Measurements from ENCODE around the gene PRG2.
"Not testable (repeated sequence)": the region's sequence is repeated elsewhere in the genome, so short reads cannot be mapped to it uniquely, and the experiment has no call there.

PRG2 gene

GRCh38 chr11:57419146-57419545, 28.7 kb upstream of the PRG2 start:
- no peak for DNase-seq (ENCODE audit: low spot score)

- DNase-seq (ENCODE audit: low spot score) = no peak
Measured at GRCh38 chr11:57418131-57418530, 27.7 kb upstream of the PRG2 start.

- no peak for DNase-seq (ENCODE audit: low spot score)
Measured at GRCh38 chr11:57417056-57417455, 26.6 kb upstream of the PRG2 start.

GRCh38 chr11:57416436-57416835, 26.0 kb upstream of the PRG2 start:
- no peak for DNase-seq (ENCODE audit: low spot score)

- DNase-seq (ENCODE audit: low spot score) = no peak
Measured at GRCh38 chr11:57414612-57415212, 24.3 kb upstream of the PRG2 start.

- DNase-seq (ENCODE audit: low spot score) = no peak
Measured at GRCh38 chr11:57413681-57414080, 23.2 kb upstream of the PRG2 start.

- no peak for DNase-seq (ENCODE audit: low spot score)
Measured at GRCh38 chr11:57410287-57410686, 19.8 kb upstream of the PRG2 start.

- no peak for DNase-seq (ENCODE audit: low spot score)
Measured at GRCh38 chr11:57409321-57410100, 19.1 kb upstream of the PRG2 start.

GRCh38 chr11:57408771-57409170, 18.3 kb upstream of the PRG2 start:
- no peak for DNase-seq (ENCODE audit: low spot score)

- no peak for DNase-seq (ENCODE audit: low spot score)
Measured at GRCh38 chr11:57407941-57408475, 17.6 kb upstream of the PRG2 start.

- no peak for DNase-seq (ENCODE audit: low spot score)
Measured at GRCh38 chr11:57407010-57407920, 16.8 kb upstream of the PRG2 start.

- no peak for DNase-seq (ENCODE audit: low spot score)
Measured at GRCh38 chr11:57406337-57406904, 16.0 kb upstream of the PRG2 start.

- DNase-seq (ENCODE audit: low spot score) = no peak
Measured at GRCh38 chr11:57405271-57405860, 14.9 kb upstream of the PRG2 start.

GRCh38 chr11:57403802-57404147, 13.3 kb upstream of the PRG2 start:
- no peak for DNase-seq (ENCODE audit: low spot score)

GRCh38 chr11:57403003-57403801, 12.8 kb upstream of the PRG2 start:
- DNase-seq (ENCODE audit: low spot score) = not testable (repeated sequence)

- no peak for DNase-seq (ENCODE audit: low spot score)
Measured at GRCh38 chr11:57402188-57403002, 11.9 kb upstream of the PRG2 start.

- DNase-seq (ENCODE audit: low spot score) = no peak
Measured at GRCh38 chr11:57399972-57400578, 9.6 kb upstream of the PRG2 start.

- DNase-seq (ENCODE audit: low spot score) = no peak
Measured at GRCh38 chr11:57399221-57399620, 8.8 kb upstream of the PRG2 start.

- no peak for DNase-seq (ENCODE audit: low spot score)
Measured at GRCh38 chr11:57397394-57397990, 7.0 kb upstream of the PRG2 start.
